ENCODE measurements around the gene TECPR2. TPM values are rescaled to one million over a fixed set of nuclear protein-coding genes. Genes with fewer than 3 reads are reported as not detected.
"Not testable (repeated sequence)": the region's sequence is repeated elsewhere in the genome, so short reads cannot be mapped to it uniquely, and the experiment has no call there.

The TECPR2 gene
- total RNA-seq, 2 donors from 2014 or later = 27.7 to 28.0 TPM

- H3K36me3 Mint-ChIP-seq (ENCODE audit: low read depth) = peaks cover 61% of the 10 kb centered on the region
- H3K4me1 ChIP-seq (ENCODE audit: control insufficient read depth, insufficient read depth, low read length) = no peaks in the 10 kb centered on the region
- H3K36me3 ChIP-seq (ENCODE audit: control insufficient read depth, insufficient read depth, low read length) = peaks cover 53% of the 10 kb centered on the region
- no peak for TF ChIP-seq CTCF (conservative IDR thresholded peaks at IDR 0.05)
- DNase-seq = no peak
- H3K27me3 ChIP-seq (ENCODE audit: control insufficient read depth, insufficient read depth, low read length, poor library complexity, severe bottlenecking) = no peaks in the 10 kb centered on the region
- no peak overlapping the region for H3K9ac ChIP-seq (ENCODE audit: extremely low read depth, low read length, poor library complexity, severe bottlenecking)
- H3K4me3 Mint-ChIP-seq = no peak overlapping the region
- H3K9me3 ChIP-seq (ENCODE audit: control insufficient read depth, low read length) = no peaks in the 10 kb centered on the region
- H3K9me3 Mint-ChIP-seq = no peaks in the 10 kb centered on the region
- H3K27ac Mint-ChIP-seq = no peak overlapping the region
- no peak overlapping the region for H3K4me3 ChIP-seq (ENCODE audit: low read length)
- H3K4me1 Mint-ChIP-seq = no peaks in the 10 kb centered on the region
- 93 to 99% methylated on average over 8 to 10 of the region's 10 CpGs for WGBS, 2 experiments (ENCODE audit: insufficient coverage in 1 of 2, insufficient read length in 1 of 2)
- H3K27me3 Mint-ChIP-seq (ENCODE audit: insufficient read depth) = no peaks in the 10 kb centered on the region
- no peak overlapping the region for H3K27ac ChIP-seq (ENCODE audit: low read depth, low read length)
Observed at GRCh38 chr14:102351023-102351422, 11.7 kb upstream of the TECPR2 start.

- DNase-seq, H3K4me3 Mint-ChIP-seq, H3K9me3 Mint-ChIP-seq: not testable (repeated sequence)
Observed at GRCh38 chr14:102351593-102351992, 11.1 kb upstream of the TECPR2 start.

GRCh38 chr14:102352213-102352612 lies 10.5 kb upstream of the TECPR2 start:
- 99 to 100% methylated on average over 1 to 3 of the region's 4 CpGs for WGBS, 2 experiments (ENCODE audit: insufficient coverage in 1 of 2, insufficient read length in 1 of 2)
- Histone ChIP-seq H3K9ac (ENCODE audit: extremely low read depth, low read length, poor library complexity, severe bottlenecking) (no peak overlapping the region), H3K9me3 (ENCODE audit: control insufficient read depth, low read length) (no peaks in the 10 kb centered on the region), H3K4me3 (ENCODE audit: low read length) (no peak overlapping the region), H3K4me1 (ENCODE audit: control insufficient read depth, insufficient read depth, low read length) (no peaks in the 10 kb centered on the region), H3K27me3 (ENCODE audit: control insufficient read depth, insufficient read depth, low read length, poor library complexity, severe bottlenecking) (no peaks in the 10 kb centered on the region), H3K36me3 (ENCODE audit: control insufficient read depth, insufficient read depth, low read length) (peaks cover 58% of the 10 kb centered on the region), H3K27ac (ENCODE audit: low read depth, low read length) (no peak overlapping the region)
- TF ChIP-seq CTCF (conservative IDR thresholded peaks at IDR 0.05) = no peak
- H3K27me3 Mint-ChIP-seq (ENCODE audit: insufficient read depth) = no peaks in the 10 kb centered on the region
- no peaks in the 10 kb centered on the region for H3K9me3 Mint-ChIP-seq
- no peak for DNase-seq
- H3K27ac Mint-ChIP-seq = peak overlapping the region; percentile 14
- no peak overlapping the region for H3K4me3 Mint-ChIP-seq
- no peaks in the 10 kb centered on the region for H3K4me1 Mint-ChIP-seq
- peaks cover 61% of the 10 kb centered on the region for H3K36me3 Mint-ChIP-seq (ENCODE audit: low read depth)

More at GRCh38 chr14:102351593-102351992, 11.1 kb upstream of the TECPR2 start:
- WGBS, 2 experiments (ENCODE audit: insufficient coverage in 1 of 2, insufficient read length in 1 of 2) = 97 to 100% methylated on average over 2 to 9 of the region's 9 CpGs
- not testable (repeated sequence) for H3K4me3 ChIP-seq (ENCODE audit: low read length); H3K27me3 Mint-ChIP-seq (ENCODE audit: insufficient read depth); H3K27ac ChIP-seq (ENCODE audit: low read depth, low read length); H3K27me3 ChIP-seq (ENCODE audit: control insufficient read depth, insufficient read depth, low read length, poor library complexity, severe bottlenecking); H3K9ac ChIP-seq (ENCODE audit: extremely low read depth, low read length, poor library complexity, severe bottlenecking); H3K4me1 ChIP-seq (ENCODE audit: control insufficient read depth, insufficient read depth, low read length); H3K4me1 Mint-ChIP-seq; H3K9me3 ChIP-seq (ENCODE audit: control insufficient read depth, low read length); H3K27ac Mint-ChIP-seq
- peaks cover 61% of the 10 kb centered on the region for H3K36me3 Mint-ChIP-seq (ENCODE audit: low read depth)
- H3K36me3 ChIP-seq (ENCODE audit: control insufficient read depth, insufficient read depth, low read length) = peaks cover 59% of the 10 kb centered on the region

GRCh38 chr14:102353126-102353619 lies 9.6 kb upstream of the TECPR2 start:
- no peak overlapping the region for H3K4me3 ChIP-seq (ENCODE audit: low read length)
- no peak for DNase-seq
- Mint-ChIP-seq H3K9me3 (no peaks in the 10 kb centered on the region), H3K4me3 (no peak overlapping the region), H3K27ac (peak overlapping the region; percentile 26), H3K27me3 (ENCODE audit: insufficient read depth) (no peaks in the 10 kb centered on the region), H3K4me1 (no peaks in the 10 kb centered on the region), H3K36me3 (ENCODE audit: low read depth) (peaks cover 62% of the 10 kb centered on the region)
- no peaks in the 10 kb centered on the region for H3K27me3 ChIP-seq (ENCODE audit: control insufficient read depth, insufficient read depth, low read length, poor library complexity, severe bottlenecking)
- no peak overlapping the region for H3K27ac ChIP-seq (ENCODE audit: low read depth, low read length)
- H3K9me3 ChIP-seq (ENCODE audit: control insufficient read depth, low read length) = no peaks in the 10 kb centered on the region
- TF ChIP-seq CTCF (conservative IDR thresholded peaks at IDR 0.05) = no peak
- H3K9ac ChIP-seq (ENCODE audit: extremely low read depth, low read length, poor library complexity, severe bottlenecking) = no peak overlapping the region
- H3K4me1 ChIP-seq (ENCODE audit: control insufficient read depth, insufficient read depth, low read length) = no peaks in the 10 kb centered on the region
- WGBS, 2 experiments (ENCODE audit: insufficient coverage in 1 of 2, insufficient read length in 1 of 2) = 90 to 91% methylated on average over 7 to 8 of the region's 8 CpGs
- H3K36me3 ChIP-seq (ENCODE audit: control insufficient read depth, insufficient read depth, low read length) = peaks cover 60% of the 10 kb centered on the region
